Motor neuron (in vitro differentiated cells): ENCODE measurements around the gene ITGA11. TPM values are rescaled to one million over a fixed set of nuclear protein-coding genes. Genes with fewer than 3 reads are reported as not detected.

Experiments used
- ATAC-seq, 8 experiments: fragments of 200-7000 bp; cut with Tn5 transposase; replicated peaks in 6 of 8; 2 replicates each; pipeline ENCODE4 v1.8.0; 2021; ENCODE audit warnings: mild to moderate bottlenecking in 8 of 8, moderate library complexity in 8 of 8
- H3K27ac ChIP-seq, 2 donors: fragments of 250-450 bp; sonication (Bioruptor Pico); 2 replicates each; pipeline ENCODE4 v1.9.0; 2021; ENCODE audit warnings: antibody characterized with exemption in 2 of 2, mild to moderate bottlenecking in 2 of 2, moderate library complexity in 1 of 2
- H3K4me1 ChIP-seq, 2 donors: fragments of 250-450 bp; sonication (Bioruptor Pico); replicated peaks in 1 of 2; 2 replicates each; pipeline ENCODE4 v1.6.1; 2021; ENCODE audit warnings: antibody characterized with exemption in 2 of 2, mild to moderate bottlenecking in 2 of 2, moderate library complexity in 1 of 2
- H3K4me3 ChIP-seq, 5 donors: fragments of 250-450 bp; sonication (Bioruptor Pico); 2 replicates each; pipeline ENCODE4 v1.9.0; 2021; ENCODE audit warnings: antibody characterized with exemption in 5 of 5, mild to moderate bottlenecking in 5 of 5, moderate library complexity in 4 of 5
- WGBS, 10 experiments: fragments of 450-650 bp; shearing (Covaris generic); methylation state at CpG; one replicate each; pipeline ENCODE4 v1.0.0; 2022; 5-methylcytosine and 5-hydroxymethylcytosine counted together
- in situ Hi-C, 9 experiments: fragments of 400-800 bp; cut with MboI; loops; one replicate each; pipeline ENCODE4 v1.15.0; 2021; ENCODE audit warnings: low sequenced_read_pairs in 9 of 9, low pct_unique_long_range_greater_than_20kb in 2 of 9; ENCODE audit not compliant: unreplicated experiment in 9 of 9
- total RNA-seq, 8 experiments: library from RNA; unstranded; fragments of 300-600 nt; gene quantifications; 2 replicates each; pipeline versions ENCODE4 v1.2.3 to v1.2.4, GENCODE V29; 2022

ITGA11 gene
- total RNA-seq, 8 experiments from 2014 or later: 0.27 to 35.0 (median 0.78) TPM

DNA sequence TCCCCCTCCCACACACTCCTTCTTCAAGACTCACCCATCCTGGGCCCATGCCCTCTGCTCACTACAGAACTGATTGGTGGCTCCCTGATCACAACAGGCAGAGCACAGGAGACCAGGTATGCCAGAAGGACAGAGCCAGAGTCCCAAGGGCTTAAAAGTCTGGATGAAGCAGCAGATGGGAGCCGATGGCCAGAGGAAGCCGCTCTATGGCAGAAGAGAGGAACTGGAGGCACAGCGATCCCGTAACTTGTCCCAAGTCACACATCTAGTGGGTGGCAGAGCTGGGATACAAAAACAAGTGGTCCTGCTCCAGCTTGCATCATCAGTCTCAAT is 20.7 kb downstream of the ITGA11 start:
- in situ Hi-C loops: no loop called here
- 80 to 100% methylated on average over 1 to 2 of the region's 4 CpGs; no CpG with 5 or more reads in 8 of the 10 experiments for WGBS, 10 experiments
- H3K4me3 ChIP-seq: no peak overlapping the region
- H3K4me1 ChIP-seq: no peaks in the 10 kb centered on the region
- peak in 2 of 8 experiments; percentile 4 to 9 for ATAC-seq
- H3K27ac ChIP-seq: no peak overlapping the region

DNA sequence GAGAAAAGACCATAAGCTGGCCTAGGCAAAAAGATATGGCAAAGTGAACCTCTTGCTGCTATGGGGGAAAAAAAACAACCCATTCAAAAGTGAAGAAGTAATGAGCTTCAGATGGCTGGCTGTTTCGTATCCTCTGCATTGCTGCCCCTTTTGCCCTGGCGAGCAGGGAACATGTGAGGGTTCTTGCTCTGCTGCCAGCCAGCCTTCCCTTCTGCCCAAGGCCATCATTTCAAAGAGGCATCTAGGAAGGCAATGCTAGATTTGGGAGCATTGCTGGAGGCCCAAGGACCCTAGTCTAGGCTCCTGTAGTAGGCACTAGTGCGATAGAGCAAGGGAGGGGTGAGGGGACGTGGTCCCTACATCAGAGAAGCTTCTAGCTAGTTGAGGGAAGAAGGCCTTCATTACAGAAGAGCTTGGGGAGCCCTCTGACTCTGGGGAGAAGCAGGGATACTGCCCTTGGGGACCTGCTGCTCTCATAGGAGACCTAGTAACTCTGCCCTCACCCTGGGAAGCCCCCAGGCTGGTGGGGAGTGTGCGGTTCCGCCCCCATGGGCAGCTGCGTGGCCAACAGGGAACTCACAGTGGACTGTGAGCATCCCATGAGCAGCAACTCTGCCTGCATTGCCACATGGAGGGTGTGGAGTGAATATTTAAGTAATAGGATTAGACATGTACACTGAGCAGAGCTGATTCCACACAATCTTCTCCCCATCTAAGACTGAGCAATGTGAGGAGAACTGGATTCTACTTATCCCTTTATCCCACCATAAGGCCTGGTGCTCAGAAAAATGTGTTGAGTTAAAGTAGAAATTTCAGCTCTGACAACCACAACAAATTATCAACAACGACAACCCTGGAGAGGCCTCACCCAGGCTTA is 21.3 kb downstream of the ITGA11 start:
- WGBS, 10 experiments: 59 to 92% (median 88%) methylated on average over 1 to 7 of the region's 8 CpGs; no CpG with 5 or more reads in 4 of the 10 experiments
- in situ Hi-C loops: no loop called here

DNA sequence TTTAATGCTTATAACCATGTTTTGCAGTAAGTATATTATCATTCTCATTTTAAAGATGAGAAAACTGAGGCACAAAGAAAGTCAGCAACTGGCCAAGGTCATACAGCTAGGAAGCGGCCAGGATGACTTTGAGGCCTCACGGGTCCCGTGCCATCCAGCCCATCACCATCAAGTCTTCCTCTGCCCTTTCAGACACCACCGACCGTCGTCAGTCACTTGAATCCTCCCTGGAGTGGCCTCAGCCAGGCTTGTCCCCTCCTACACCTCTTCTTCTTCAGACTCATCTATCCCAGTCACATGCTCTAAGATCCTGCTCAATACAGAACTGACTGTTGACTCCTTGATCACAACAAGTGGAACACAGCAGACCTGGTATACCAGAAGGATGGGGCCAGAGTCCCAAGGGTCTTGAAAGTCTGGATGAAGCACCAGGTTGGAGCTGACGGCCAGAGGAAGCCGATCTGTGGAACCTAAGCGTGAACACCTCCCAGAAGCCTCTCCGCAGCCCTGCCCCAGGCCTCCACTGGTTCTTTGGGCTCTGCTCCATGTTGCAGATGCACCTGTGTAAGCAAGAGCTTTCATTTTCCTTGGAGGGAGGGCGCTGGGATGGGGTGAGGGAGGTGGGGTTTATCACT is 22.1 kb downstream of the ITGA11 start:
- Histone ChIP-seq H3K27ac (no peak overlapping the region), H3K4me1 (no peaks in the 10 kb centered on the region), H3K4me3 (no peak overlapping the region)
- ATAC-seq: no peak
- in situ Hi-C loops: no loop called here
- WGBS, 10 experiments: 61 to 97% (median 90%) methylated on average over 2 to 9 of the region's 11 CpGs; no CpG with 5 or more reads in 3 of the 10 experiments

More for the DNA sequence above, 21.3 kb downstream of the ITGA11 start:
- H3K4me3 ChIP-seq: no peak overlapping the region
- peak in 3 of 8 experiments; percentile 66 to 75 (median 73) for ATAC-seq
- H3K4me1 ChIP-seq: no peaks in the 10 kb centered on the region
- H3K27ac ChIP-seq: no peak overlapping the region

DNA sequence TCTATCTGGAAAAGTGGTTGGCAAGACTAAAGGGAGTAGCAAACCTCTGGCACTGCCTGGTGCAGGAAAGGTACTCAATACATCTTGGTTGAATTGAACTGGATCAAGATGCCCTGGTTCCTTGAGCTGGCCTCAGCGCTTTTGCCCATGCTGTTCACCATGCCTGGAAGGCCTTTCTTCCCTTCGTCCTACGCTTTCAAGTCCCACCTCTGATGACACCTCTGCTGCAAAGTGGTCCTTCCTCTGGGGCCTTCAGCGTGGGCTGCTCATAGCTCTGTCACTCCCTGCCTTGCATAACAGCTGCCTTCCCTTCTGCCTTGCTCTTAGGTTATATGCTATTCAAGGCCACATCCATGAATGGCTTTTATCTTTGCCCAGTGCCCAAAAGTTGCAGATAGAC is 23.0 kb downstream of the ITGA11 start:
- ATAC-seq: no peak
- Histone ChIP-seq H3K4me1 (no peaks in the 10 kb centered on the region), H3K4me3 (no peak overlapping the region), H3K27ac (no peak overlapping the region)
- in situ Hi-C loops: no loop called here
- 57 to 100% (median 89%) methylated on average over 1 to 4 of the region's 4 CpGs; no CpG with 5 or more reads in 2 of the 10 experiments for WGBS, 10 experiments

DNA sequence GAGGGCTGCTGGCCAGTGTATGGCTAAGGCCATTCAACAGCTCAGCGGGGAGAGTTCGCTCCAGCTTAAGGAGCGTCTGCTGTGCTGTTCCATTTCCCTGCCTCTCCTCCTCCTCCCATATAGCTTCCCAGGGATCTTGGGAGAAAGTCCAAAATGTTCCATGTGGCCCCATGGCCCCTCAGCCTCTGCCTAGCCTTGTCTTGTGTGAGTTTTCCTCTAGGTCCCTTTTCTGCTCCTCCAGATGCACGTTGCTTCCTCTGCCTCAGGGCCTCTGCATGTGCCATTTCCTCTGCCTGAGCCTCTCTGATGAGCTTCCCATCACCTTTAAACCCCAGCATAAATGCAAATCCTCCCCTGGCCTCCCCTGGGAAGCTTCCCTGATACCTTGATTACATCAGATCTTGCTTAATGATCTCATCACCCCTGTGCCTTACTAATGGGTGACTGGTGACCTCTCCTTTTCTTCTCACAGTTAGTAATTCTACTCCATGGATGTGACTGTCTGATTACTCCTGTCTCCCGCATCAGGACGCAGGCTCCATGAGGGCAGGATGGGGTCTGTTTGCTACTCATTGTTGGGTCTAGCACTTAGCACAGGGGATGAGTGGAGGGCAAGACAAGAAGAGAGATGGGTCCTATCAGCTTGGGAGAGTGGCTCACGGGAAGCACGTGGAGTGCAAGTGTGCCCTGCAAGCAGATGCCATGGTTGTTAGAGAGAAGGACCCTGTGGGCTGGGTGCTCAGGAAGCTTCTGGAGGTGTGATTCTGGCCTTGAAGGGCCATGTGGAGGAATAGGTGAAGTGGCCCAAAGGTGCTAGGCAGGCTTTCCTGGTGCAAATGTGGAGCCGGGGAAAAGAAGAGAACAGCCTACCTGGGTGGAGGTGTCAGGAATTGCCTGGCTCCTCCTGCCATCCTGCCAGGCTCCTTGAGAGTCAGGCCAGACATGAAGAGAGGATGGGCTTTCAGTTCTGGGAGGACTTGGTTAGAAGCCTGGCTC is 23.8 kb downstream of the ITGA11 start:
- H3K4me1 ChIP-seq: no peaks in the 10 kb centered on the region
- no peak for ATAC-seq
- in situ Hi-C loops: no loop called here
- H3K4me3 ChIP-seq: no peak overlapping the region
- WGBS, 10 experiments: 0 to 100% (median 83%) methylated on average over 1 to 4 of the region's 9 CpGs; no CpG with 5 or more reads in 1 of the 10 experiments
- H3K27ac ChIP-seq: no peak overlapping the region

DNA sequence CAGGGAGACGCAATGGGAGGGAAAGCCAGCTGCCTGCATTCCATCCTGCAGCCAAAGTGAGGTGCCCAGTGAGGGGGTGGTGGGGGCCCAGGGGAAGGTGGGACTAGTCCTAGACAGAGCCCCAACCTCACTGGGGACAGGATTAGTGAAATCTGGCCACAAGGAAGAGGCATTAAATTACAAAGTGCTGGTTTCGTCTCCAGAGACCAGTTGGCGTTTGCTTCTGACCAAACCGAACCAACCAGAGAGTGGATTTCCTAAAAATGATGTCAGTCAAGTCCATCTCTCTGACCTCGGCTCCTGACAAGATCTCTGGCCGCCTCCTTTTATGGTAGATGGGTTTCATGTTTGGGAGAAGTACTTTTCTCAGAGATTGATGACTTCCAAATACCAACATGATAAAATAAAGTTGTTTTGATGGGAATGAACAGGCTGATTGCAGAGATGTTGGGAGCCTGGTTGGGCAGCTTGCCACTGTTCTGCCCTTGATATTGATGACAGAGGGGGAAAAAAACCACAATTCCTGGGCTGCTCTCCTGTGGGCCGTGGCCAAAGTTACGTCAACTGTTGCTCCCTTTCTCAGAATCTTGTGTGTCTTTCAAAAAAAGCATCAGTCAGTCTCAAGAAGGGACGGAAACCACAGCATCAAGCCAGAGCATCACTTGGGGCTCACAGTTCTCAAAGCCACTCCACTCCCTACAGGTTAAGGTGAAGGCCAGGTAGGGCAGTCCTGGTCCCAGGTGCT is 24.6 kb downstream of the ITGA11 start:
- in situ Hi-C loops: no loop called here
- no peak for ATAC-seq
- WGBS, 10 experiments: 20 to 88% (median 62%) methylated on average over 1 to 4 of the region's 9 CpGs; no CpG with 5 or more reads in 3 of the 10 experiments
- Histone ChIP-seq H3K27ac (no peak overlapping the region), H3K4me3 (no peak overlapping the region), H3K4me1 (no peaks in the 10 kb centered on the region)

DNA sequence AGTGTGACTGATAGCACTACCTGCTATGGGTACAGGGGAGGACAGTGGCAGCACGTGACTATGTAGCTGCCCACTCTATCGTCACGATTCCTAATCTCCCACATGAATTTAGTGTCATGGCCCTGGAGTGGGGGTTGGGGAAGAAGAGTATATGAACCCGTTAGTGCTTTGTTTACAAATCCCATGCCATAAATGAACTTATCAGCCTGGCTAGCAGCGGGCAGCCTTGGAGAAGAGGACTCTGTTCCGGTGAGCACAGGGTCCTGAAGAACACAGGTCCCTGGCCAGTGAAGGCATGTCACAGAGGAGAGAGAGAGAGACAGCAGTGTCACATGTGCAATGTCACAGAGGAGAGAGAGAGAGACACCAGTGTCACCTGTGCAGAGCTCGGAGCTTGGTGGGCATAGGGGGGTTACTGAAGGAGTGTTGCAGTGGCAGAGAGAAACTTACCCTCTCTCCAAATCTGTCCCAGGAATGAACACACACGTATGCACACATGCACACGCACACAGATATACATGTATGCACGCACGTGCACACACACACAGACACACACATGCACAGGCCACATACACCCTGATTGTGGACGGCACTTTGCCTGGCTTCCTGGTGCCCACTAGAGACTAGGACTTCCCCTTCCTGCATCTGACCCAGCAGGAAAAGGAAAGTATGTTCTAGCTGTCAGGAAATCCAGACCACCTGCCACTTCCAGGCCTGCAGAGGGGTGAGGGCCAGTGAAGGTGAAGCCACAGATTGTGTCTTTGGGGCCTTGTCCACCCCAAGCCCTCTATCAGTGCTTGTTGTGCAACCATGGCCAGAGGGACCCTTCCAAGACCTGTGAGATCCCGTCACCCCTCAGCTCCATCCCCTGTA is 26.3 kb downstream of the ITGA11 start:
- in situ Hi-C loops: no loop called here
- 60 to 100% (median 80%) methylated on average over 1 to 6 of the region's 13 CpGs; no CpG with 5 or more reads in 1 of the 10 experiments for WGBS, 10 experiments
- Histone ChIP-seq H3K27ac (no peak overlapping the region), H3K4me3 (no peak overlapping the region), H3K4me1 (no peaks in the 10 kb centered on the region)
- ATAC-seq: no peak

DNA sequence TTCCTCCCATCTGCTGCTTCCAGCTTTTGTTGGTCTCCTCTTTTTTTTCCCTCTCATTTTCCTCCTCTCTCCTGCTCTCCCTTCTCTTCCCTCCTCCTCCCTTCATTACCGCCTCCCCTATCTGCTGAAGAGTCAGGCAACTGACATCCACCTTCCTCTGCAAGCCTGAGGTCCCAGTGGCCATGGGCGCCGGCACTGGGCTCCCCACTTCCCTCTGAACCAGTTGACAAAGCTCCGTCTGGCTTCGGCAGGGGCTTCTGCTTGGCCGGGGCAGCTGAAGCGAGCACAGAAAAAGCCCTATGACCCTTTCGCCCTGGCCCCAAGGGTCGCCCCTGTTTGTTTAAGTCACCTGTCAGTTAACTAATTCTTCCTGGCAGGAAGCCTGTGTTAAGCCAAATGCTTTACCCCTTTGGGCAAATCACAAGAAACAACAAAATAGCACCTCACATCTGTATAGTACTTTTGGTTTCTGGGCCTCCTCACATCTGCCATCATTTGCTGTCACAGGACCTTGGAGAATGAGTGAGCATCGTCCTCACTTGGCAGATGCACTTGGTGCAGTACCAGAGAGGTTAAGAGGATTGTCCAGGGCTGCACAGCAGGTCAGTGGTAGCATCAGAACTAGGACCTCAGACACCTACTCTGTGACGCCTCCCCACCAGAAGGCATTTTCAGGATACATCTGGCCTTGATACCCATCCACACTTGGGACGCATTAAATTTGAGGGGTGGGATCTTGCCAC is 27.7 kb downstream of the ITGA11 start:
- no peak for ATAC-seq
- WGBS, 10 experiments: 39 to 100% (median 80%) methylated on average over 1 to 8 of the region's 12 CpGs; no CpG with 5 or more reads in 1 of the 10 experiments
- Histone ChIP-seq H3K4me3 (no peak overlapping the region), H3K4me1 (no peaks in the 10 kb centered on the region), H3K27ac (no peak overlapping the region)
- in situ Hi-C loops: no loop called here

DNA sequence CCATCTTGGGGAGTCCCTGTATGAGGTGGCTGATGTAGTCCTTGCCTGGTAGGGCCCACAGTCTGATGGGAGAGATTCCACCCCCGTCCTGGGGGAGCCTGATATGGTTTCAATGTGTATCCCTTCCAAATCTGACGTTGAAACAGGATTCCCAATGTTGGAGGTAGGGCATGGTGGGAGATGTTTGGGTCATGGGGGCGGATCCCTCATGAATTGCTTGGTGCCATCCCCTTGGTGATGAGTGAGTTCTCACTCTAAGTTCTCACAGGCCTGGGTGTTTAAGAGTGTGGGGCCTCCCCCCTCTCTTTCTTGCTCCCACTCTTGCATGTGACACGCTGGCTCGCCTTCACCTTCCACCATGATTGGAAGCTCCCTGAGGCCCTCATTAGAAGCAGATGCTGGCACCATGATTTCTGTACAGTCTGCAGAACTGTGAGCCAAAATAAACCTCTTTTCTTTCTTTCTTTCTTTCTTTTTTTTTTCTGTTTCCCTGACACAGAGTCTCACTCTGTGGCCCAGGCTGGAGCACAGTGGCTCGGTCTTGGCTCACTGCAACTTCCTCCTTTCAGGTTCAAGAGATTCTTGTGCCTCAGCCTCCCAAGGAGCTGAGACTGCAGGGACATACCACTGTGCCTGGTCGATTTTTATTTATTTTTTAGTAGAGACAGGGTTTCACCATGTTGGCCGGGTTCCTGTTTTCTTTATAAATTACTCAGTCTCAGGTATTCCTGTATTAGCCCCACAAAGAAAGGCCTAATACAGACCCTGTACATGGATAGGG is 28.6 kb downstream of the ITGA11 start:
- in situ Hi-C loops: no loop called here
- Histone ChIP-seq H3K4me3 (no peak overlapping the region), H3K4me1 (no peaks in the 10 kb centered on the region), H3K27ac (no peak overlapping the region)
- no peak for ATAC-seq
- WGBS, 10 experiments: 56 to 93% (median 69%) methylated on average over 2 to 5 of the region's 8 CpGs; no CpG with 5 or more reads in 2 of the 10 experiments

DNA sequence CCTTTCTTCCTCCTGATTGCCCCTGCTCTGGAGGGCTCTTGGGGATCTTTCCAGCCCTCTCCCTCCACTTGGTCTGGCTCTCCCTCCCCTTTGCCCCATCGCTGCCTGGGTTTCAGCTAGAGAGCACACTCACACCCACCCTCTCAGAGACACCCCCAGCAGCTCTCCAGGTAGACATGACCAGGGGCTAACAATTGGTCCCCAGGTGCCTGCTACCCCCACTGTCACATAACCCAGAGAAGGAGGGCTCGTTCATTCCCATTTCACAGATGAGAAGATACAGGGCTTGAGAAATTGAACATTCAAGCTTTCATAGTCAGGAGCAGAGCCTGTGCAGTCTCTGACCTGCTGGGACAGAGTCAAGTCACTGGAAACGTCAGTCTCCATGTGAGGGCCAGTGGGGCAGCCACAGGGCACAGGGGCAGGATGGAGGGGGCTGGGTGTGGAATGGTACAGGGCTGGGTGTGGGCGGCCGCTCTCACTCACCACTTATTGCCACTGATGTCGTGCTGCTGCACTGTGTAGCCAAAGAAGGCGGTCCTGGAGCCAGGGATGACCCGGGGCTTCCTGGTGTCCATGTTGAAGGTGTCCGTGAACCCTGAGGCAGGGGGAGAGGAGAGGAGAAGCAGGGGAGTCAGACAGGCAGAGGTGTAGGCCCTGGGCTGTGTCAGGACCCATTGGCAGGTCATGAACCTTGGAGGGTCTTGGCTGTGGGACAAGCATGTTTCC is 29.4 kb downstream of the ITGA11 start:
- ATAC-seq: no peak
- Histone ChIP-seq H3K27ac (no peak overlapping the region), H3K4me1 (no peaks in the 10 kb centered on the region), H3K4me3 (no peak overlapping the region)
- in situ Hi-C loops: no loop called here
- 80 to 100% (median 100%) methylated on average over 1 of the region's 9 CpGs; no CpG with 5 or more reads in 7 of the 10 experiments for WGBS, 10 experiments
